DOHH2 (cell line): ENCODE measurements around the gene DAZAP1.

ENCODE experiments used
- H3F3A ChIP-seq: fragments of 200-600 bp; sonication (generic), shearing (Covaris generic); 2 replicates; pipeline ENCODE4 v1.6.0; 2016; ENCODE audit warnings: antibody characterized with exemption, mild to moderate bottlenecking; ENCODE audit not compliant: control insufficient read depth, insufficient read depth
- H3K27ac ChIP-seq: fragments of 200-600 bp; sonication (generic); 2 replicates; pipeline ENCODE4 v1.5.1; 2014; ENCODE audit warnings: low read depth, mild to moderate bottlenecking, low read length, moderate library complexity
- H3K27me3 ChIP-seq: fragments of 200-600 bp; sonication (generic); 2 replicates; pipeline ENCODE4 v1.6.1; 2014; ENCODE audit warnings: mild to moderate bottlenecking, low read length, mixed read lengths; ENCODE audit not compliant: control insufficient read depth
- H3K36me3 ChIP-seq: fragments of 200-600 bp; sonication (generic); 2 replicates; pipeline ENCODE4 v1.6.1; 2014; ENCODE audit warnings: mild to moderate bottlenecking, low read length, moderate library complexity, mixed read lengths; ENCODE audit not compliant: control insufficient read depth
- H3K4me1 ChIP-seq: fragments of 200-600 bp; sonication (generic); 2 replicates; pipeline ENCODE4 v1.6.1; 2014; ENCODE audit warnings: mild to moderate bottlenecking, low read length, mixed read lengths; ENCODE audit not compliant: control insufficient read depth
- H3K4me2 ChIP-seq: fragments of 200-600 bp; sonication (generic); 2 replicates; pipeline ENCODE4 v1.6.0; 2014; ENCODE audit warnings: mild to moderate bottlenecking, low read length, moderate library complexity
- H3K4me3 ChIP-seq: fragments of 200-600 bp; sonication (generic); 2 replicates; pipeline ENCODE4 v1.5.1; 2014; ENCODE audit warnings: mild to moderate bottlenecking, low read length, mixed read lengths
- H3K79me2 ChIP-seq: fragments of 200-600 bp; sonication (generic); 2 replicates; pipeline ENCODE4 v1.6.1; 2014; ENCODE audit warnings: mild to moderate bottlenecking, low read length, mixed read lengths; ENCODE audit not compliant: control insufficient read depth
- H3K9me2 ChIP-seq: fragments of 200-600 bp; sonication (generic); replicated peaks from 2 replicates; pipeline ENCODE4 v1.6.1; 2014; ENCODE audit warnings: mild to moderate bottlenecking, low read length, mixed read lengths; ENCODE audit not compliant: control insufficient read depth
- H3K9me3 ChIP-seq: fragments of 200-600 bp; sonication (generic); 2 replicates; pipeline ENCODE4 v1.6.1; 2014; ENCODE audit warnings: antibody characterized with exemption, low read length, mixed read lengths; ENCODE audit not compliant: control insufficient read depth, insufficient read depth
- H4K20me1 ChIP-seq: fragments of 200-600 bp; sonication (generic); 2 replicates; pipeline ENCODE4 v1.6.0; 2014; ENCODE audit warnings: low read depth, mild to moderate bottlenecking, antibody characterized with exemption, low read length, moderate library complexity; ENCODE audit not compliant: control insufficient read depth, insufficient read depth
- EZH2phosphoT487 ChIP-seq: fragments of 200-600 bp; sonication (generic); IDR thresholded peaks from 2 replicates; pipeline ENCODE4 v1.6.1; 2017; ENCODE audit warnings: borderline replicate concordance, mild to moderate bottlenecking, antibody characterized with exemption, low read length, moderate library complexity, mixed read lengths
- TF ChIP-seq, protein P1 (sequence below): fragments of 200-600 bp; sonication (generic); IDR thresholded peaks from one replicate; pipeline ENCODE4 v1.5.1; 2014; ENCODE audit warnings: antibody characterized with exemption, mild to moderate bottlenecking, low read depth, low read length; ENCODE audit not compliant: poor library complexity, severe bottlenecking

The DAZAP1 gene

GRCh38 chr19:1440418-1440801 is 33.0 kb downstream of the DAZAP1 start:
- Histone ChIP-seq H3K9me3 (no peaks in the 10 kb centered on the region), H3K4me1 (peaks cover 71% of the 10 kb centered on the region), H4K20me1 (peaks cover 20% of the 10 kb centered on the region), H3K27me3 (no peaks in the 10 kb centered on the region), H3K27ac (no peak overlapping the region), H3K4me2 (peak overlapping the region; percentile 87; the same call in 1 of the 2 replicates), H3F3A (peaks cover 69% of the 10 kb centered on the region), H3K79me2 (peaks cover 35% of the 10 kb centered on the region), H3K4me3 (no peak overlapping the region), H3K36me3 (peaks cover 47% of the 10 kb centered on the region), H3K9me2 (no peaks in the 10 kb centered on the region)
- TF ChIP-seq EZH2phosphoT487: no peak
- TF ChIP-seq, protein P1, sequence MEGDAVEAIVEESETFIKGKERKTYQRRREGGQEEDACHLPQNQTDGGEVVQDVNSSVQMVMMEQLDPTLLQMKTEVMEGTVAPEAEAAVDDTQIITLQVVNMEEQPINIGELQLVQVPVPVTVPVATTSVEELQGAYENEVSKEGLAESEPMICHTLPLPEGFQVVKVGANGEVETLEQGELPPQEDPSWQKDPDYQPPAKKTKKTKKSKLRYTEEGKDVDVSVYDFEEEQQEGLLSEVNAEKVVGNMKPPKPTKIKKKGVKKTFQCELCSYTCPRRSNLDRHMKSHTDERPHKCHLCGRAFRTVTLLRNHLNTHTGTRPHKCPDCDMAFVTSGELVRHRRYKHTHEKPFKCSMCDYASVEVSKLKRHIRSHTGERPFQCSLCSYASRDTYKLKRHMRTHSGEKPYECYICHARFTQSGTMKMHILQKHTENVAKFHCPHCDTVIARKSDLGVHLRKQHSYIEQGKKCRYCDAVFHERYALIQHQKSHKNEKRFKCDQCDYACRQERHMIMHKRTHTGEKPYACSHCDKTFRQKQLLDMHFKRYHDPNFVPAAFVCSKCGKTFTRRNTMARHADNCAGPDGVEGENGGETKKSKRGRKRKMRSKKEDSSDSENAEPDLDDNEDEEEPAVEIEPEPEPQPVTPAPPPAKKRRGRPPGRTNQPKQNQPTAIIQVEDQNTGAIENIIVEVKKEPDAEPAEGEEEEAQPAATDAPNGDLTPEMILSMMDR: no peak

- H4K20me1 ChIP-seq: peaks cover 22% of the 10 kb centered on the region
- peak overlapping the region; percentile 87; the same call in 1 of the 2 replicates for H3K4me2 ChIP-seq
- peaks cover 69% of the 10 kb centered on the region for H3F3A ChIP-seq
- H3K9me2 ChIP-seq: no peaks in the 10 kb centered on the region
- no peak overlapping the region for H3K27ac ChIP-seq
- peaks cover 73% of the 10 kb centered on the region for H3K4me1 ChIP-seq
- no peaks in the 10 kb centered on the region for H3K27me3 ChIP-seq
- H3K36me3 ChIP-seq: peaks cover 46% of the 10 kb centered on the region
- no peak for TF ChIP-seq EZH2phosphoT487
- TF ChIP-seq, protein P1: no peak
- H3K79me2 ChIP-seq: peaks cover 35% of the 10 kb centered on the region
- no peaks in the 10 kb centered on the region for H3K9me3 ChIP-seq
- H3K4me3 ChIP-seq: no peak overlapping the region
Measured at GRCh38 chr19:1441022-1441426, 33.6 kb downstream of the DAZAP1 start.

GRCh38 chr19:1441677-1442438 is 34.5 kb downstream of the DAZAP1 start:
- Histone ChIP-seq H4K20me1 (peaks cover 22% of the 10 kb centered on the region), H3K4me2 (peak overlapping the region; percentile 9; the same call in 1 of the 2 replicates), H3F3A (peaks cover 63% of the 10 kb centered on the region), H3K9me2 (no peaks in the 10 kb centered on the region), H3K27ac (no peak overlapping the region), H3K79me2 (peaks cover 35% of the 10 kb centered on the region), H3K9me3 (no peaks in the 10 kb centered on the region), H3K36me3 (peaks cover 46% of the 10 kb centered on the region), H3K4me3 (no peak overlapping the region), H3K4me1 (peaks cover 71% of the 10 kb centered on the region), H3K27me3 (peaks cover 4% of the 10 kb centered on the region)
- TF ChIP-seq, protein P1: no peak
- no peak for TF ChIP-seq EZH2phosphoT487
